Keratinocyte (primary cell): ENCODE measurements around the gene SLC45A2.

Source experiments
- CTCF ChIP-seq, 3 experiments: IDR thresholded peaks in 1 of 3; conservative IDR thresholded peaks in 1 of 3; optimal IDR thresholded peaks in 1 of 3; 2 replicates in 2 of 3; 3 replicates in 1 of 3; pipeline versions ENCODE3 to v1.5.1; 2011; ENCODE audit warnings: low read length in 3 of 3, mild to moderate bottlenecking in 3 of 3, moderate library complexity in 2 of 3, control low read depth in 1 of 3, inconsistent platforms in 1 of 3; ENCODE audit not compliant: insufficient read depth in 2 of 3; ENCODE audit errors: extremely low read depth in 1 of 3
- EZH2 ChIP-seq: IDR thresholded peaks from one replicate; pipeline ENCODE4 v1.6.1; 2012; ENCODE audit warnings: inconsistent platforms, mild to moderate bottlenecking, low read length, moderate library complexity

- TF ChIP-seq CTCF (optimal IDR thresholded peaks at IDR 0.05 in 1 of 3, IDR thresholded peaks at IDR 0.05 in 1 of 3, conservative IDR thresholded peaks at IDR 0.05 in 1 of 3; ENCODE audit: extremely low read depth in 1 of 3, insufficient read depth in 2 of 3, low read length in 3 of 3), result no peak
- no peak for TF ChIP-seq EZH2
Measured at GRCh38 chr5:34015120-34015822, 30.8 kb upstream of the SLC45A2 start.
